ENCODE measurements around the gene ADH7.
"Not testable (repeated sequence)": the region's sequence is repeated elsewhere in the genome, so short reads cannot be mapped to it uniquely, and the experiment has no call there.

ADH7 gene

DNA sequence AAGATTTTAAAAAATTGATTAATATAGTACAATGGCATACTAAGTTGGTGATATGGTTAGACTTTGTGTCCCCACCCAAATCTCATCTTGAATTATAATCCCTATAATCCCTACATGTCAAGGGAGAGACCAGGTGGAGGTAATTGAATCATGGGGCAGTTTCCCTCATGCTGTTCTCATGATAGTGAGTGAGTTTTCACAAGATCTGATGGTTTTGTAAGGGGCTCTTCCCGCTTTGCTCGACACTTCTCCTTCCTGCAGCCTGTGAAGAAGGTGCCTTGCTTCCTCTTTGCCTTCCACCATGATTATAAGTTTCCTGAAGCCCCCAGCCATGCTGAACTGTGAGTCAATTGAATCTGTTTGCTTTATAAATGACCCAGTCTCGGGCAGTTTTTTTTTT lies 20.2 kb downstream of the ADH7 start:
- not testable (repeated sequence) for H2BK120ac ChIP-seq (ENCODE audit: low read depth, low read length); H2BK5ac ChIP-seq (ENCODE audit: low read length); H3K9ac ChIP-seq (ENCODE audit: low read length); H3K27me3 ChIP-seq (ENCODE audit: insufficient read depth, low read length, poor library complexity); H3K79me2 ChIP-seq (ENCODE audit: control insufficient read depth, insufficient read depth, low read length); H3K27ac ChIP-seq (ENCODE audit: low read depth, low read length); H3K4me2 ChIP-seq (ENCODE audit: low read length); H3K23ac ChIP-seq (ENCODE audit: low read length); H2AK5ac ChIP-seq (ENCODE audit: low read length); H3K56ac ChIP-seq (ENCODE audit: low read length); H3K79me1 ChIP-seq (ENCODE audit: low read length); H3K36me3 ChIP-seq (ENCODE audit: control insufficient read depth, insufficient read depth, low read length); DNase-seq; H4K5ac ChIP-seq (ENCODE audit: low read length); H2BK15ac ChIP-seq (replicated peaks; ENCODE audit: low read depth); H3K4me1 ChIP-seq (ENCODE audit: control insufficient read depth, low read depth, low read length); H3K4me3 ChIP-seq (ENCODE audit: low read length); H4K8ac ChIP-seq (ENCODE audit: low read depth, low read length); H3K4ac ChIP-seq (ENCODE audit: low read depth, low read length); H3K18ac ChIP-seq (ENCODE audit: low read length)
- no CpG with 5 or more reads among the region's 3 CpGs for WGBS (ENCODE audit: extremely low coverage, insufficient coverage, low lambda C conversion rate)

DNA sequence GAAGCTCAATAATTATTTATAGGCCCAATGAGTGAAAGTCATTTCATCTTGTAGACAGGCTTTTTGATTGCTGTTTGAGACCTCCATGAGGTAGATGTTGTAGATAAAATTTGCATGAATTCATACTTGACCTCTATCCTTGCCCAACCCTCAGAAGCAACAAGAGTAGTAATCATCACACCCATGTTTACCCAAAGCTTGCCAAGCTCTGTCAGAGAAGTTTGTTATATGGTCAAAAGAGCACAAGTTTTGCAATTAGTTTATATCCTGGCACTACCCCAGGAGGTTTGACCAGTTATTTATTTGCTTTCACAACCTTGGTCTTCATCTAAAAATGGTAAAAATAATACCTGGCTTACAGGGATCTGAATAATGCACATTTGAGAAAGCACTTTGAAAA lies 20.7 kb downstream of the ADH7 start:
- no peak overlapping the region for H3K18ac ChIP-seq (ENCODE audit: low read length)
- no peak overlapping the region for H2BK5ac ChIP-seq (ENCODE audit: low read length)
- H3K27me3 ChIP-seq (ENCODE audit: insufficient read depth, low read length, poor library complexity): no peaks in the 10 kb centered on the region
- H2AK5ac ChIP-seq (ENCODE audit: low read length): no peak overlapping the region
- no peak overlapping the region for H2BK15ac ChIP-seq (replicated peaks; ENCODE audit: low read depth)
- no peaks in the 10 kb centered on the region for H3K79me2 ChIP-seq (ENCODE audit: control insufficient read depth, insufficient read depth, low read length)
- H3K4me2 ChIP-seq (ENCODE audit: low read length): no peak overlapping the region
- no peak overlapping the region for H3K4me3 ChIP-seq (ENCODE audit: low read length)
- no peaks in the 10 kb centered on the region for H3K79me1 ChIP-seq (ENCODE audit: low read length)
- no peak overlapping the region for H3K9ac ChIP-seq (ENCODE audit: low read length)
- no peaks in the 10 kb centered on the region for H3K36me3 ChIP-seq (ENCODE audit: control insufficient read depth, insufficient read depth, low read length)
- H3K27ac ChIP-seq (ENCODE audit: low read depth, low read length): no peak overlapping the region
- no peak for DNase-seq
- H3K4me1 ChIP-seq (ENCODE audit: control insufficient read depth, low read depth, low read length): no peaks in the 10 kb centered on the region
- no peak overlapping the region for H4K5ac ChIP-seq (ENCODE audit: low read length)
- no peak overlapping the region for H3K23ac ChIP-seq (ENCODE audit: low read length)
- H3K4ac ChIP-seq (ENCODE audit: low read depth, low read length): no peak overlapping the region
- no peak overlapping the region for H4K8ac ChIP-seq (ENCODE audit: low read depth, low read length)
- H3K56ac ChIP-seq (ENCODE audit: low read length): no peak overlapping the region
- no peak overlapping the region for H2BK120ac ChIP-seq (ENCODE audit: low read depth, low read length)

DNA sequence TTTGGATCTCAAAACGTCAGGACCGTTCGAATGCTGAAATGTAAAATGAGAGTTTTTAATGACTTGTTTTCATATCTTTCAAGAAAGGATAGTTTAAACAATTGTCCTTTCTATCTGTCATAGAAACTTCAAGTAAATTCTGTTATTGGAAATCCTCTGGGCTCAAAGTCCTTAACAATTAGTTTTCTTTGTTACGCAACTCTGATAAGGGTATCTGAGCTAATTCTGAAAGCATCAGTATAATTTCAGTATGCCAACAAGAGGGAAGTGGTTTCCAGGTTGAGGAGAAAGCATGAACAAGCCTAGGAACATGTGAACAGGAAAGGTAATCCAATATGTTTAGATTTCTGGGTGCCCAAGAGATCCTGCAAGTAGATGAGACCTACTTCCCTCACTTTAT lies 22.0 kb downstream of the ADH7 start:
- H3K36me3 ChIP-seq (ENCODE audit: control insufficient read depth, insufficient read depth, low read length): no peaks in the 10 kb centered on the region
- no peak overlapping the region for H4K8ac ChIP-seq (ENCODE audit: low read depth, low read length)
- H2BK15ac ChIP-seq (replicated peaks; ENCODE audit: low read depth): no peak overlapping the region
- no peak overlapping the region for H3K4me3 ChIP-seq (ENCODE audit: low read length)
- no peak overlapping the region for H2BK120ac ChIP-seq (ENCODE audit: low read depth, low read length)
- no peak overlapping the region for H3K9ac ChIP-seq (ENCODE audit: low read length)
- no peak for DNase-seq
- H3K4me1 ChIP-seq (ENCODE audit: control insufficient read depth, low read depth, low read length): no peaks in the 10 kb centered on the region
- H2AK5ac ChIP-seq (ENCODE audit: low read length): no peak overlapping the region
- H3K23ac ChIP-seq (ENCODE audit: low read length): no peak overlapping the region
- no peaks in the 10 kb centered on the region for H3K27me3 ChIP-seq (ENCODE audit: insufficient read depth, low read length, poor library complexity)
- no CpG with 5 or more reads among the region's 4 CpGs for WGBS (ENCODE audit: extremely low coverage, insufficient coverage, low lambda C conversion rate)
- no peak overlapping the region for H3K27ac ChIP-seq (ENCODE audit: low read depth, low read length)
- H3K4ac ChIP-seq (ENCODE audit: low read depth, low read length): no peak overlapping the region
- no peaks in the 10 kb centered on the region for H3K79me2 ChIP-seq (ENCODE audit: control insufficient read depth, insufficient read depth, low read length)
- no peaks in the 10 kb centered on the region for H3K79me1 ChIP-seq (ENCODE audit: low read length)
- no peak overlapping the region for H2BK5ac ChIP-seq (ENCODE audit: low read length)
- no peak overlapping the region for H3K56ac ChIP-seq (ENCODE audit: low read length)
- H3K18ac ChIP-seq (ENCODE audit: low read length): no peak overlapping the region
- no peak overlapping the region for H4K5ac ChIP-seq (ENCODE audit: low read length)
- no peak overlapping the region for H3K4me2 ChIP-seq (ENCODE audit: low read length)

DNA sequence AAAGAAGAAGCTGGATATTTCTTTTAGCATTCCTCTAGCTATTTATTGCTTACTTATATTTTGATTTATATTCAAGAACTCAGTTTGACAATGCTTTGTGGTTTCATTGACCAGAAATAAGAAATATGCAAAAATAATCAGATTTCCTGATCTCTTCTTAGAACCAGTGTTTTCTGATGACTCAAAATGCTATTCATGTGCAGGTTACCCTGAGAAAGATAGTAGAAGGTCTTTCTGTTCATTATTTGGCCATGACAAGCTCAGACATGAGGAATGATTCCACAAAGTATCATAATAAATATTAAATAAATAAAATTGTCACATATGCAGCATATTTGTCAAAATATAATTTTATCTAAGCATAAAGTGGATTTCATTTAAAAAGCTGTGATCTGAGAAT lies 24.1 kb downstream of the ADH7 start:
- no peak overlapping the region for H4K8ac ChIP-seq (ENCODE audit: low read depth, low read length)
- no peak overlapping the region for H3K56ac ChIP-seq (ENCODE audit: low read length)
- no peaks in the 10 kb centered on the region for H3K4me1 ChIP-seq (ENCODE audit: control insufficient read depth, low read depth, low read length)
- no peaks in the 10 kb centered on the region for H3K36me3 ChIP-seq (ENCODE audit: control insufficient read depth, insufficient read depth, low read length)
- H2AK5ac ChIP-seq (ENCODE audit: low read length): no peak overlapping the region
- H3K27ac ChIP-seq (ENCODE audit: low read depth, low read length): no peak overlapping the region
- no peak overlapping the region for H3K18ac ChIP-seq (ENCODE audit: low read length)
- H2BK5ac ChIP-seq (ENCODE audit: low read length): no peak overlapping the region
- H2BK15ac ChIP-seq (replicated peaks; ENCODE audit: low read depth): no peak overlapping the region
- H3K4ac ChIP-seq (ENCODE audit: low read depth, low read length): no peak overlapping the region
- H2BK120ac ChIP-seq (ENCODE audit: low read depth, low read length): no peak overlapping the region
- no peak overlapping the region for H3K23ac ChIP-seq (ENCODE audit: low read length)
- H3K27me3 ChIP-seq (ENCODE audit: insufficient read depth, low read length, poor library complexity): no peaks in the 10 kb centered on the region
- no peak overlapping the region for H4K5ac ChIP-seq (ENCODE audit: low read length)
- no peak overlapping the region for H3K4me3 ChIP-seq (ENCODE audit: low read length)
- no peaks in the 10 kb centered on the region for H3K79me2 ChIP-seq (ENCODE audit: control insufficient read depth, insufficient read depth, low read length)
- H3K79me1 ChIP-seq (ENCODE audit: low read length): no peaks in the 10 kb centered on the region
- no peak overlapping the region for H3K4me2 ChIP-seq (ENCODE audit: low read length)
- no peak for DNase-seq
- H3K9ac ChIP-seq (ENCODE audit: low read length): no peak overlapping the region

DNA sequence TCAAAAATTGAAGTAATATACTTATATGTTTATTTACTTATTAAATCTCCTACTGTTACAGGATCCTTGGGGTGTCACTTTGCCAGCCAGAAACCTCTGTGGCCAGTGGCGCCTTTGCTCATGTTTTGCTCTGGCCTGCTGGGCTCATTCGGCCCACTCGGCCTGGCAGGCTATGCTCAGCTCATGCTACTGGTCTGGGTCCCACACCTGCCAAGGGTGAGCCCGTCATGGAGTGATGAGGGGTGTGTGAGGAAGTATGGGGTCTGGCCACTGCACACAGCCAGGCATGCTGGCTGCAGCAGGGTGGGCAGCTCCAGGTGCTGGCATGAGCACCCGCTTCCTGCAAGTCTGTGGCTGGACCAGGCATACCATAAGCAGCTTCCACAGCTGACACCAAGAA lies 25.1 kb downstream of the ADH7 start:
- H3K79me2 ChIP-seq (ENCODE audit: control insufficient read depth, insufficient read depth, low read length): no peaks in the 10 kb centered on the region
- H3K27ac ChIP-seq (ENCODE audit: low read depth, low read length): no peak overlapping the region
- H3K4me2 ChIP-seq (ENCODE audit: low read length): no peak overlapping the region
- no peak overlapping the region for H3K9ac ChIP-seq (ENCODE audit: low read length)
- no peak overlapping the region for H4K8ac ChIP-seq (ENCODE audit: low read depth, low read length)
- H2BK5ac ChIP-seq (ENCODE audit: low read length): no peak overlapping the region
- H2AK5ac ChIP-seq (ENCODE audit: low read length): no peak overlapping the region
- no CpG with 5 or more reads among the region's 5 CpGs for WGBS (ENCODE audit: extremely low coverage, insufficient coverage, low lambda C conversion rate)
- H3K27me3 ChIP-seq (ENCODE audit: insufficient read depth, low read length, poor library complexity): no peaks in the 10 kb centered on the region
- H3K79me1 ChIP-seq (ENCODE audit: low read length): no peaks in the 10 kb centered on the region
- no peak overlapping the region for H3K23ac ChIP-seq (ENCODE audit: low read length)
- no peak overlapping the region for H3K18ac ChIP-seq (ENCODE audit: low read length)
- H4K5ac ChIP-seq (ENCODE audit: low read length): no peak overlapping the region
- H3K4ac ChIP-seq (ENCODE audit: low read depth, low read length): no peak overlapping the region
- H3K4me1 ChIP-seq (ENCODE audit: control insufficient read depth, low read depth, low read length): no peaks in the 10 kb centered on the region
- no peak overlapping the region for H2BK15ac ChIP-seq (replicated peaks; ENCODE audit: low read depth)
- H3K56ac ChIP-seq (ENCODE audit: low read length): no peak overlapping the region
- DNase-seq: no peak
- no peak overlapping the region for H2BK120ac ChIP-seq (ENCODE audit: low read depth, low read length)
- no peaks in the 10 kb centered on the region for H3K36me3 ChIP-seq (ENCODE audit: control insufficient read depth, insufficient read depth, low read length)
- H3K4me3 ChIP-seq (ENCODE audit: low read length): no peak overlapping the region

DNA sequence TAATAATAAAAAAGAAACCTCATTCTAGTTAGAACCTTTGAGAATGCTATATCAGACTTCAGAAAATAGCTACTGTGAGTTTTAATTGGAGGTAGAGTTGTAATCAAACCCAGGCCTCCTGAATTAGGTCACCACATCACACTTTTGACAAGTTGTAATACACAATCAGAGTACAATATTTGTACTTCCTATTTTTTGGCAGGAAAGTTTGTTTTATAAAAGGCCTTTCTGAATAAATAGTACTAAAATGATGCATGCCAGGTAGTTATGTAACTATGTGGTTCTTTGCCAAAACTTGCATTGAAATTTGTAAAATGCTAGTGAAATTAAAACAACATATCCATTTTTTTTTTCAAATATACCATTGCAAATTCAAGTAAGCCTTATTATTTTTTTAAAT lies 26.8 kb downstream of the ADH7 start:
- Histone ChIP-seq H3K4me1 (ENCODE audit: control insufficient read depth, low read depth, low read length) (no peaks in the 10 kb centered on the region), H3K4me2 (ENCODE audit: low read length) (no peak overlapping the region), H3K9ac (ENCODE audit: low read length) (no peak overlapping the region), H2BK120ac (ENCODE audit: low read depth, low read length) (no peak overlapping the region), H3K23ac (ENCODE audit: low read length) (no peak overlapping the region), H2AK5ac (ENCODE audit: low read length) (no peak overlapping the region), H4K8ac (ENCODE audit: low read depth, low read length) (no peak overlapping the region), H3K27me3 (ENCODE audit: insufficient read depth, low read length, poor library complexity) (no peaks in the 10 kb centered on the region), H3K56ac (ENCODE audit: low read length) (no peak overlapping the region), H3K27ac (ENCODE audit: low read depth, low read length) (no peak overlapping the region), H3K4ac (ENCODE audit: low read depth, low read length) (no peak overlapping the region), H2BK15ac (replicated peaks; ENCODE audit: low read depth) (no peak overlapping the region), H3K18ac (ENCODE audit: low read length) (no peak overlapping the region), H2BK5ac (ENCODE audit: low read length) (no peak overlapping the region), H4K5ac (ENCODE audit: low read length) (no peak overlapping the region), H3K36me3 (ENCODE audit: control insufficient read depth, insufficient read depth, low read length) (no peaks in the 10 kb centered on the region), H3K79me2 (ENCODE audit: control insufficient read depth, insufficient read depth, low read length) (no peaks in the 10 kb centered on the region), H3K79me1 (ENCODE audit: low read length) (no peaks in the 10 kb centered on the region), H3K4me3 (ENCODE audit: low read length) (no peak overlapping the region)
- DNase-seq: no peak

Data from mesendoderm (in vitro differentiated cells).